OCI-LY7 (cell line): Measurements from ENCODE around the gene CASQ2. TPM values are rescaled to one million over a fixed set of nuclear protein-coding genes. Genes with fewer than 3 reads are reported as not detected.

Source experiments
- BruUV-seq: library from RNA; stranded (reverse); fragments of 400-500 nt; replicated peaks from 2 replicates; lab custom pipeline; 2021; lab: Mats Ljungman, UMichigan
- CTCF ChIA-PET: fragments of 300-600 bp; sonication (Branson Sonifier 250); formaldehyde crosslinking; loops from one replicate; lab custom pipeline; 2022; ENCODE audit warnings: antibody characterized with exemption; ENCODE audit not compliant: unreplicated experiment; lab: Charles Lee
- POLR2A ChIA-PET: fragments of 300-600 bp; sonication (Branson Sonifier 250); formaldehyde crosslinking; loops from one replicate; lab custom pipeline; 2022; ENCODE audit warnings: antibody characterized with exemption; lab: Charles Lee
- DNase-seq: peaks from one replicate; pipeline ENCODE4 v3.0.0-alpha.2; 2015; ENCODE audit warnings: low spot score
- H2AFZ ChIP-seq: fragments of 200-600 bp; sonication (generic), shearing (Covaris generic); 2 replicates; pipeline ENCODE4 v1.6.1; 2014; ENCODE audit warnings: mild to moderate bottlenecking, antibody characterized with exemption, low read length, moderate library complexity
- H3K27ac ChIP-seq: fragments of 200-600 bp; sonication (generic); 2 replicates; pipeline ENCODE4 v1.5.1; 2014; ENCODE audit warnings: mixed run types, low read depth, mild to moderate bottlenecking, moderate library complexity, low read length, inconsistent platforms; ENCODE audit not compliant: poor library complexity, severe bottlenecking
- H3K36me3 ChIP-seq: fragments of 200-600 bp; sonication (generic); 2 replicates; pipeline ENCODE4 v1.6.1; 2014; ENCODE audit warnings: mild to moderate bottlenecking, antibody characterized with exemption, low read length, moderate library complexity, mixed read lengths; ENCODE audit not compliant: insufficient read depth
- H3K4me1 ChIP-seq: fragments of 200-600 bp; sonication (generic); 2 replicates; pipeline ENCODE4 v1.5.1; 2014; ENCODE audit warnings: mild to moderate bottlenecking, low read length; ENCODE audit not compliant: insufficient read depth, poor library complexity, severe bottlenecking
- H3K4me2 ChIP-seq: fragments of 200-600 bp; sonication (generic); 2 replicates; pipeline ENCODE4 v1.6.1; 2014; ENCODE audit warnings: mild to moderate bottlenecking, low read length
- H3K4me3 ChIP-seq: fragments of 200-600 bp; sonication (generic); 2 replicates; pipeline ENCODE4 v1.5.1; 2014; ENCODE audit warnings: mild to moderate bottlenecking, low read depth, low read length; ENCODE audit not compliant: poor library complexity, severe bottlenecking
- H3K79me2 ChIP-seq: fragments of 200-600 bp; sonication (generic); 2 replicates; pipeline ENCODE4 v1.6.1; 2016; ENCODE audit warnings: low read depth, mild to moderate bottlenecking, low read length, moderate library complexity, mixed read lengths; ENCODE audit not compliant: insufficient read depth
- H3K9me2 ChIP-seq: fragments of 200-600 bp; sonication (generic); 2 replicates; pipeline ENCODE4 v1.6.1; 2016; ENCODE audit warnings: mild to moderate bottlenecking, low read length, mixed read lengths; ENCODE audit not compliant: insufficient read depth
- H3K9me3 ChIP-seq: fragments of 200-600 bp; sonication (generic); 2 replicates; pipeline ENCODE4 v1.6.1; 2014; ENCODE audit warnings: mild to moderate bottlenecking, mixed run types, low read length, mixed read lengths
- H4K20me1 ChIP-seq: fragments of 200-600 bp; sonication (generic); 2 replicates; pipeline ENCODE4 v1.6.1; 2014; ENCODE audit warnings: mild to moderate bottlenecking, antibody characterized with exemption, low read length, moderate library complexity, mixed read lengths; ENCODE audit not compliant: insufficient read depth
- EZH2phosphoT487 ChIP-seq: fragments of 200-600 bp; sonication (generic); IDR thresholded peaks from 2 replicates; pipeline ENCODE4 v1.6.1; 2018; ENCODE audit warnings: low read depth, borderline replicate concordance, mild to moderate bottlenecking, mixed run types, antibody characterized with exemption, low read length, moderate library complexity, mixed read lengths
- intact Hi-C: fragments of 100-400 bp; cut with micrococcal nuclease; formaldehyde crosslinking; loops from one replicate; pipeline ENCODE4 v1.10.0; 2022; ENCODE audit not compliant: unreplicated experiment
- total RNA-seq, 2 experiments: library from RNA; depleted of rRNA in 1 of 2; stranded (reverse); fragments of >200 nt in 1 of 2; shearing (Covaris generic) in 1 of 2; gene quantifications; 2 replicates each; pipeline ENCODE4 v1.2.3, GENCODE V29; 2014 to 2022
- TF ChIP-seq, protein P1 (sequence below): fragments of 200-600 bp; sonication (generic); conservative IDR thresholded peaks from 2 replicates; pipeline ENCODE4 v1.5.1; 2014; ENCODE audit warnings: mild to moderate bottlenecking, antibody characterized with exemption, low read length, moderate library complexity, mixed read lengths

CASQ2 gene
- total RNA-seq, 2 experiments from 2014 or later = not detected

DNA sequence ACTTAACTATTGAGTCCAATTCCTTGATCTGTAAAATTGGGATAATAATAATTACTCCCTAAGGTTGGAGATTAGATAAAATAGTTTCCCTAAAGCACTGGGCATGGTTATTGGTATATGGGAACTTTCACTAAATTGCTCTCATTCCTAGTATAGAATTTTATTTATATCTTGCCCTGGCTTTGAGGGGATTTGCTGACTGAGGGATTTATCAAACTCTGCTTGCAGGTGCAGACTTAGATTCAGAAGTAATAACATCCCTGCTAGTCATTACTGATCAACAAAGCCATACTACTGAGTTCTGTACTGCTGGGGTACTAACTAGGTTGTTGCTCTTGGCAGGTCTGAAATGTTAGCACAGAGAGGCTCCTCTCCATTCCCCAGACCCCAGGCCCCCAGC is 41.9 kb downstream of the CASQ2 start:
- Histone ChIP-seq H3K36me3 (no peaks in the 10 kb centered on the region), H3K9me2 (no peaks in the 10 kb centered on the region), H3K4me2 (no peak overlapping the region), H2AFZ (no peak overlapping the region), H3K79me2 (no peaks in the 10 kb centered on the region), H3K4me1 (no peaks in the 10 kb centered on the region), H3K27ac (no peak overlapping the region), H4K20me1 (no peaks in the 10 kb centered on the region), H3K4me3 (no peak overlapping the region), H3K9me3 (no peaks in the 10 kb centered on the region)
- no peak for DNase-seq
- CTCF ChIA-PET = no interaction called here
- no peak for TF ChIP-seq EZH2phosphoT487
- TF ChIP-seq, protein P1, sequence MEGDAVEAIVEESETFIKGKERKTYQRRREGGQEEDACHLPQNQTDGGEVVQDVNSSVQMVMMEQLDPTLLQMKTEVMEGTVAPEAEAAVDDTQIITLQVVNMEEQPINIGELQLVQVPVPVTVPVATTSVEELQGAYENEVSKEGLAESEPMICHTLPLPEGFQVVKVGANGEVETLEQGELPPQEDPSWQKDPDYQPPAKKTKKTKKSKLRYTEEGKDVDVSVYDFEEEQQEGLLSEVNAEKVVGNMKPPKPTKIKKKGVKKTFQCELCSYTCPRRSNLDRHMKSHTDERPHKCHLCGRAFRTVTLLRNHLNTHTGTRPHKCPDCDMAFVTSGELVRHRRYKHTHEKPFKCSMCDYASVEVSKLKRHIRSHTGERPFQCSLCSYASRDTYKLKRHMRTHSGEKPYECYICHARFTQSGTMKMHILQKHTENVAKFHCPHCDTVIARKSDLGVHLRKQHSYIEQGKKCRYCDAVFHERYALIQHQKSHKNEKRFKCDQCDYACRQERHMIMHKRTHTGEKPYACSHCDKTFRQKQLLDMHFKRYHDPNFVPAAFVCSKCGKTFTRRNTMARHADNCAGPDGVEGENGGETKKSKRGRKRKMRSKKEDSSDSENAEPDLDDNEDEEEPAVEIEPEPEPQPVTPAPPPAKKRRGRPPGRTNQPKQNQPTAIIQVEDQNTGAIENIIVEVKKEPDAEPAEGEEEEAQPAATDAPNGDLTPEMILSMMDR = no peak
- BruUV-seq = no TSS peak
- POLR2A ChIA-PET = no interaction called here
- intact Hi-C loops = no loop called here

- no peaks in the 10 kb centered on the region for H3K79me2 ChIP-seq
- H3K4me3 ChIP-seq = no peak overlapping the region
- H3K4me2 ChIP-seq = no peak overlapping the region
- TF ChIP-seq, protein P1 = no peak
- no peak for TF ChIP-seq EZH2phosphoT487
- no peak overlapping the region for H2AFZ ChIP-seq
- no peak for DNase-seq
- H3K27ac ChIP-seq = no peak overlapping the region
- H4K20me1 ChIP-seq = no peaks in the 10 kb centered on the region
- POLR2A ChIA-PET = no interaction called here
- H3K9me2 ChIP-seq = no peaks in the 10 kb centered on the region
- no peaks in the 10 kb centered on the region for H3K36me3 ChIP-seq
- H3K9me3 ChIP-seq = no peaks in the 10 kb centered on the region
- intact Hi-C loops = no loop called here
- BruUV-seq = no TSS peak
- CTCF ChIA-PET = no interaction called here
- H3K4me1 ChIP-seq = no peaks in the 10 kb centered on the region
These were observed 42.4 kb downstream of the CASQ2 start for GRCh38 chr1:115726161-115726560.

DNA sequence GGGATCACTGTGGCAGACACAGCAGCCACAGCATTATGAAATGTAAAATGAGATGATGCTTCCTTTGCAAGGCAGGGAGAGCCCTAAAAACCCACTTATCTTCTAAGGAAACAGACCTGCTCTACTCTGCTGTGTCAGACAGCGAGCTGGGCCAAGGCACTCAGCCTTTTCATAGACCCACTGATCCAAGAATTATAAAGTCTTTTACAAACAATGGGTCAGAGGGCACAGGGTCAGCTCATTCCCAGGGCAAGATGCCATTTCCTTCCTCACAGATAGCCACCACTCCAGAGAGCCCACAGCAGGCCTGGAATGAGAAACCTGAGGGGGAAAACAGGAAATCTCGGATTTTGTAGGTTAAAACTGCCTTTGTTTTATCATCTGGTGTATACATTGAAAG is 42.9 kb downstream of the CASQ2 start:
- Histone ChIP-seq H2AFZ (no peak overlapping the region), H3K4me1 (no peaks in the 10 kb centered on the region), H3K4me3 (no peak overlapping the region), H3K27ac (no peak overlapping the region), H3K4me2 (no peak overlapping the region), H4K20me1 (no peaks in the 10 kb centered on the region), H3K79me2 (no peaks in the 10 kb centered on the region), H3K9me3 (no peaks in the 10 kb centered on the region), H3K9me2 (no peaks in the 10 kb centered on the region), H3K36me3 (no peaks in the 10 kb centered on the region)
- CTCF ChIA-PET = no interaction called here
- TF ChIP-seq EZH2phosphoT487 = no peak
- TF ChIP-seq, protein P1 = no peak
- no TSS peak for BruUV-seq
- no peak for DNase-seq
- intact Hi-C loops = no loop called here
- POLR2A ChIA-PET = interaction anchor here (0.6 to 1.0 kb wide), 3 partner anchors 8 to 1335 kb away, joined by 3 to 7 read pairs (median 4); no protein-coding TSS in a partner anchor
